GM12891 (cell line): ENCODE results near the gene TENM3.

ENCODE experiments used
- DNase-seq: peaks from one replicate; pipeline ENCODE4 v3.0.0; 2011; ENCODE audit warnings: low spot score; ENCODE audit not compliant: insufficient read length
- FAIRE-seq: peaks from 2 replicates; lab custom pipeline; 2011; peaks lifted over from hg19 to GRCh38; lab: Jason Lieb, UNC
- PAX5 ChIP-seq: IDR thresholded peaks from 2 replicates; pipeline ENCODE4 v1.6.1; 2011; ENCODE audit warnings: low read length, moderate library complexity, mild to moderate bottlenecking; ENCODE audit not compliant: insufficient read depth, severe bottlenecking
- POLR2A ChIP-seq: IDR thresholded peaks from 2 replicates; pipeline ENCODE4 v1.6.1; 2011; ENCODE audit warnings: low read depth, low read length, control low read depth
- POLR2AphosphoS5 ChIP-seq: IDR thresholded peaks from 2 replicates; pipeline ENCODE4 v1.6.1; 2011; ENCODE audit warnings: low read depth, low read length, control low read depth
- POU2F2 ChIP-seq: IDR thresholded peaks from 2 replicates; pipeline ENCODE4 v1.6.1; 2011; ENCODE audit warnings: low read depth, mild to moderate bottlenecking, control low read depth, low read length, moderate library complexity
- SPI1 ChIP-seq: IDR thresholded peaks from 2 replicates; pipeline ENCODE4 v1.6.1; 2011; ENCODE audit warnings: low read depth, low read length, control low read depth
- TAF1 ChIP-seq: IDR thresholded peaks from 2 replicates; pipeline ENCODE4 v1.6.1; 2011; ENCODE audit warnings: low read depth, low read length, control low read depth

Gene TENM3

GRCh38 chr4:182801636-182802035 is 558.4 kb downstream of the TENM3 start:
- no peak for FAIRE-seq
- TF ChIP-seq POLR2AphosphoS5 (no peak), POLR2A (no peak), POU2F2 (no peak), PAX5 (no peak), SPI1 (no peak), TAF1 (no peak)
- DNase-seq: no peak

- no peak for DNase-seq
- FAIRE-seq: no peak
- TF ChIP-seq POLR2A (no peak), POLR2AphosphoS5 (no peak), POU2F2 (no peak), TAF1 (no peak), PAX5 (no peak)
Observed at GRCh38 chr4:182802621-182803020, 559.4 kb downstream of the TENM3 start.

- TF ChIP-seq SPI1: no peak
- no peak for TF ChIP-seq PAX5
- TF ChIP-seq POLR2A: no peak
- no peak for TF ChIP-seq POU2F2
- no peak for TF ChIP-seq POLR2AphosphoS5
- TF ChIP-seq TAF1: no peak
- FAIRE-seq: no peak
- DNase-seq: no peak
Observed at GRCh38 chr4:182803235-182803634, 560.0 kb downstream of the TENM3 start.

- no peak for FAIRE-seq
- no peak for DNase-seq
- no peak for TF ChIP-seq SPI1
- no peak for TF ChIP-seq PAX5
- TF ChIP-seq POLR2AphosphoS5: no peak
- TF ChIP-seq POU2F2: no peak
- no peak for TF ChIP-seq POLR2A
- no peak for TF ChIP-seq TAF1
Observed at GRCh38 chr4:182804131-182804530, 560.9 kb downstream of the TENM3 start.

GRCh38 chr4:182805321-182805720 is 562.1 kb downstream of the TENM3 start:
- no peak for TF ChIP-seq POLR2AphosphoS5
- no peak for TF ChIP-seq POLR2A
- no peak for TF ChIP-seq TAF1
- TF ChIP-seq POU2F2: no peak
- TF ChIP-seq SPI1: no peak
- no peak for FAIRE-seq
- no peak for DNase-seq

GRCh38 chr4:182805750-182806149 is 562.5 kb downstream of the TENM3 start:
- no peak for TF ChIP-seq PAX5
- no peak for TF ChIP-seq POLR2A
- no peak for TF ChIP-seq SPI1
- TF ChIP-seq POU2F2: no peak
- no peak for TF ChIP-seq POLR2AphosphoS5
- no peak for TF ChIP-seq TAF1
- FAIRE-seq (no peak), DNase-seq (no peak)

- TF ChIP-seq SPI1 (no peak), TAF1 (no peak), POLR2A (no peak), POU2F2 (0 out of 2 replicates have a peak, but pooled peaks have one; percentile 25), POLR2AphosphoS5 (no peak), PAX5 (no peak)
- FAIRE-seq (peak; percentile 31), DNase-seq (peak; percentile 71)
Observed at GRCh38 chr4:182806259-182807252, 563.4 kb downstream of the TENM3 start.

- DNase-seq: no peak
- no peak for TF ChIP-seq TAF1
- no peak for TF ChIP-seq POU2F2
- TF ChIP-seq PAX5: no peak
- TF ChIP-seq POLR2A: no peak
- TF ChIP-seq POLR2AphosphoS5: no peak
- no peak for TF ChIP-seq SPI1
- FAIRE-seq: no peak
Observed at GRCh38 chr4:182807346-182807745, 564.1 kb downstream of the TENM3 start.

GRCh38 chr4:182807767-182808548 is 564.8 kb downstream of the TENM3 start:
- TF ChIP-seq TAF1 (no peak), POLR2AphosphoS5 (no peak), PAX5 (no peak), SPI1 (no peak), POU2F2 (no peak), POLR2A (no peak)
- FAIRE-seq: no peak
- no peak for DNase-seq
